H1 (cell line): ENCODE data around the gene MEF2B. TPM values are rescaled to one million over a fixed set of nuclear protein-coding genes. Genes with fewer than 3 reads are reported as not detected.

Experiments
- CTCF ChIA-PET: fragments of 300-600 bp; sonication (Branson Sonifier 250); formaldehyde crosslinking; loops from one replicate; lab custom pipeline; 2021; ENCODE audit not compliant: partially characterized antibody; lab: Charles Lee
- POLR2A ChIA-PET: fragments of 300-600 bp; sonication (Branson Sonifier 250); formaldehyde crosslinking; loops from one replicate; lab custom pipeline; 2021; ENCODE audit warnings: inconsistent platforms; ENCODE audit not compliant: partially characterized antibody; lab: Charles Lee
- DNase-seq, 2 experiments: peaks; one replicate each; pipeline versions ENCODE4 v3.0.0 to v3.0.0-alpha.2; 2010 to 2022; ENCODE audit warnings: low spot score in 2 of 2, low read depth in 1 of 2, mixed read lengths in 1 of 2
- FAIRE-seq: peaks from 2 replicates; lab custom pipeline; 2011; peaks lifted over from hg19 to GRCh38; lab: Jason Lieb, UNC
- H2AFZ ChIP-seq: 2 replicates; pipeline ENCODE4 v1.8.1; 2012; ENCODE audit warnings: low read length, inconsistent platforms
- H2AK5ac ChIP-seq: 2 replicates; pipeline ENCODE4 v1.6.1; 2013; ENCODE audit warnings: low read depth, low read length
- H2BK120ac ChIP-seq: replicated peaks from 2 replicates; pipeline ENCODE3; 2013; ENCODE audit warnings: low read depth, low read length, inconsistent platforms
- H2BK12ac ChIP-seq: 2 replicates; pipeline ENCODE4 v1.6.1; 2013; ENCODE audit warnings: low read depth, low read length
- H2BK15ac ChIP-seq: 2 replicates; pipeline ENCODE4 v1.6.1; 2013; ENCODE audit warnings: low read length
- H2BK20ac ChIP-seq: 2 replicates; pipeline ENCODE4 v1.6.1; 2013; ENCODE audit warnings: low read length
- H2BK5ac ChIP-seq: 2 replicates; pipeline ENCODE4 v1.6.1; 2013; ENCODE audit warnings: low read depth, low read length
- H3K14ac ChIP-seq: 2 replicates; pipeline ENCODE4 v1.6.1; 2013; ENCODE audit warnings: inconsistent platforms; ENCODE audit not compliant: insufficient read length
- H3K18ac ChIP-seq: 2 replicates; pipeline ENCODE4 v1.6.1; 2013; ENCODE audit warnings: low read length; ENCODE audit errors: extremely low read depth
- H3K23ac ChIP-seq: 2 replicates; pipeline ENCODE4 v1.6.1; 2013; ENCODE audit warnings: inconsistent platforms; ENCODE audit not compliant: insufficient read length
- H3K23me2 ChIP-seq: 2 replicates; pipeline ENCODE4 v1.6.1; 2013; ENCODE audit warnings: low read depth, low read length
- H3K27ac ChIP-seq: 2 replicates; pipeline ENCODE4 v1.6.1; 2011; ENCODE audit warnings: low read depth, low read length, inconsistent platforms
- H3K27me3 ChIP-seq, 4 experiments: replicated peaks in 1 of 4; 1 replicate in 1 of 4; 2 replicates in 3 of 4; pipeline versions ENCODE4 v1.6.1 to v1.8.1; 2011 to 2013; ENCODE audit warnings: low read length in 3 of 4, mild to moderate bottlenecking in 3 of 4, inconsistent platforms in 2 of 4, mixed read lengths in 2 of 4, moderate library complexity in 1 of 4; ENCODE audit not compliant: control insufficient read depth in 3 of 4, insufficient read depth in 3 of 4; ENCODE audit errors: extremely low read depth in 1 of 4
- H3K36me3 ChIP-seq, 4 experiments: 2 replicates each; pipeline versions ENCODE4 v1.6.1 to v1.8.1; 2011 to 2013; ENCODE audit warnings: mild to moderate bottlenecking in 4 of 4, low read length in 3 of 4, moderate library complexity in 2 of 4, control low read depth in 1 of 4, inconsistent platforms in 1 of 4; ENCODE audit not compliant: insufficient read depth in 4 of 4, control insufficient read depth in 2 of 4
- H3K4ac ChIP-seq: replicated peaks from 2 replicates; pipeline ENCODE3; 2013; ENCODE audit warnings: low read length, low read depth, mixed read lengths, inconsistent platforms; ENCODE audit not compliant: insufficient read length
- H3K4me1 ChIP-seq, 4 experiments: replicated peaks in 1 of 4; 1 replicate in 1 of 4; 2 replicates in 3 of 4; pipeline versions ENCODE4 v1.6.1 to v1.8.1; 2011 to 2013; ENCODE audit warnings: low read length in 3 of 4, inconsistent platforms in 2 of 4, mixed read lengths in 1 of 4; ENCODE audit not compliant: insufficient read depth in 4 of 4, control insufficient read depth in 3 of 4
- H3K4me2 ChIP-seq, 2 experiments: 2 replicates each; pipeline versions ENCODE4 v1.6.1 to v1.8.1; 2011 to 2013; ENCODE audit warnings: low read depth in 2 of 2, low read length in 2 of 2, control low read depth in 1 of 2, inconsistent platforms in 1 of 2, mild to moderate bottlenecking in 1 of 2; ENCODE audit not compliant: insufficient read depth in 1 of 2
- H3K4me3 ChIP-seq, 4 experiments: fragments of 200-600, 300-600 bp in 1 of 4; sonication (generic), shearing (Covaris generic), sonication (Bioruptor Twin) in 1 of 4; 2 replicates each; pipeline versions ENCODE4 v1.5.1 to v1.8.1; 2011 to 2016; ENCODE audit warnings: low read length in 4 of 4, low read depth in 3 of 4, control low read depth in 2 of 4, inconsistent platforms in 2 of 4, mild to moderate bottlenecking in 2 of 4, mixed read lengths in 1 of 4, moderate library complexity in 1 of 4; ENCODE audit not compliant: insufficient read depth in 2 of 4; ENCODE audit errors: extremely low read depth in 1 of 4
- H3K56ac ChIP-seq: replicated peaks from 2 replicates; pipeline ENCODE3; 2013; ENCODE audit warnings: low read depth, mild to moderate bottlenecking, mixed read lengths, low read length, inconsistent platforms; ENCODE audit not compliant: insufficient read length
- H3K79me1 ChIP-seq: 2 replicates; pipeline ENCODE4 v1.6.1; 2013; ENCODE audit warnings: low read depth, low read length, control low read depth
- H3K79me2 ChIP-seq, 2 experiments: 2 replicates each; pipeline versions ENCODE4 v1.6.1 to v1.8.1; 2012 to 2013; ENCODE audit warnings: low read length in 2 of 2, mild to moderate bottlenecking in 2 of 2, inconsistent platforms in 1 of 2; ENCODE audit not compliant: insufficient read depth in 2 of 2, control insufficient read depth in 1 of 2
- H3K9ac ChIP-seq, 4 experiments: replicated peaks in 1 of 4; 1 replicate in 1 of 4; 2 replicates in 3 of 4; pipeline versions ENCODE4 v1.6.1 to v1.8.1; 2011 to 2013; ENCODE audit warnings: low read depth in 3 of 4, low read length in 3 of 4, control low read depth in 2 of 4, mild to moderate bottlenecking in 2 of 4, moderate library complexity in 2 of 4, inconsistent platforms in 1 of 4; ENCODE audit errors: extremely low read depth in 1 of 4
- H3K9me3 ChIP-seq, 2 experiments: 2 replicates each; pipeline versions ENCODE4 v1.6.1 to v1.8.1; 2012 to 2013; ENCODE audit warnings: mild to moderate bottlenecking in 2 of 2, moderate library complexity in 2 of 2, control low read depth in 1 of 2, inconsistent platforms in 1 of 2, low read depth in 1 of 2, low read length in 1 of 2, mixed read lengths in 1 of 2; ENCODE audit not compliant: insufficient read depth in 2 of 2
- H4K20me1 ChIP-seq, 2 experiments: replicated peaks in 1 of 2; 2 replicates each; pipeline versions ENCODE3 to v1.8.1; 2011 to 2013; ENCODE audit warnings: inconsistent platforms in 2 of 2, low read length in 2 of 2, mild to moderate bottlenecking in 1 of 2; ENCODE audit not compliant: insufficient read depth in 2 of 2, control insufficient read depth in 1 of 2
- H4K5ac ChIP-seq: 2 replicates; pipeline ENCODE4 v1.6.1; 2013; ENCODE audit warnings: low read length, low read depth, mixed read lengths, inconsistent platforms; ENCODE audit not compliant: insufficient read length
- H4K8ac ChIP-seq: 2 replicates; pipeline ENCODE4 v1.8.0; 2013; ENCODE audit warnings: mild to moderate bottlenecking, moderate library complexity, low read length, inconsistent platforms; ENCODE audit not compliant: insufficient read depth; ENCODE audit errors: extremely low read depth
- H4K91ac ChIP-seq: replicated peaks from 2 replicates; pipeline ENCODE3; 2013; ENCODE audit warnings: low read length, mixed read lengths, inconsistent platforms; ENCODE audit not compliant: insufficient read length
- CBX5 ChIP-seq: fragments of 300-800, 300-1000 bp; sonication (generic); IDR thresholded peaks from 2 replicates; pipeline ENCODE4 v1.7.1; 2016; ENCODE audit warnings: antibody characterized with exemption, low read length, low read depth
- CHD1 ChIP-seq: IDR thresholded peaks from 2 replicates; pipeline ENCODE4 v1.6.1; 2012; ENCODE audit warnings: low read depth, low read length, improper control_type of control experiment
- EZH2 ChIP-seq: fragments of 200-600 bp; sonication (generic); IDR thresholded peaks from 2 replicates; pipeline ENCODE4 v1.7.1; 2012; ENCODE audit warnings: low read depth, mild to moderate bottlenecking, moderate library complexity, low read length, inconsistent platforms; ENCODE audit not compliant: severe bottlenecking
- FOSL1 ChIP-seq: IDR thresholded peaks from 2 replicates; pipeline ENCODE4 v1.6.1; 2011; ENCODE audit warnings: mild to moderate bottlenecking, low read depth, low read length, moderate library complexity; ENCODE audit not compliant: insufficient read depth
- KDM1A ChIP-seq: fragments of 200-600, 300-600 bp; sonication (generic); IDR thresholded peaks from 2 replicates; pipeline ENCODE4 v1.7.1; 2016; ENCODE audit warnings: mild to moderate bottlenecking, low read length, borderline replicate concordance
- MAFK ChIP-seq: IDR thresholded peaks from 2 replicates; pipeline ENCODE4 v1.6.1; 2012; ENCODE audit warnings: low read depth, mild to moderate bottlenecking, improper control_type of control experiment, low read length
- POU5F1 ChIP-seq: IDR thresholded peaks from 2 replicates; pipeline ENCODE4 v1.6.1; 2011; ENCODE audit warnings: low read depth, mild to moderate bottlenecking, low read length, moderate library complexity
- SUZ12 ChIP-seq: fragments of 200-600 bp; sonication (generic); IDR thresholded peaks from 2 replicates; pipeline ENCODE4 v1.6.1; 2012; ENCODE audit warnings: mild to moderate bottlenecking, inconsistent platforms, low read length, moderate library complexity, mixed read lengths
- TEAD4 ChIP-seq: IDR thresholded peaks from 2 replicates; pipeline ENCODE4 v1.6.1; 2012; ENCODE audit warnings: low read depth, low read length, inconsistent platforms, mixed read lengths
- WGBS, 2 experiments: shearing (Covaris generic) in 1 of 2; methylation state at CpG; one replicate each; pipeline versions ENCODE4 v1.1.6 to v1.1.7; 2013 to 2015; ENCODE audit warnings: low lambda C conversion rate in 2 of 2, mixed read lengths in 2 of 2, inconsistent platforms in 1 of 2, low coverage in 1 of 2, missing lambda C conversion rate in 1 of 2; ENCODE audit not compliant: insufficient replicate concordance in 2 of 2, insufficient coverage in 1 of 2, insufficient read length in 1 of 2; ENCODE audit errors: extremely low coverage in 1 of 2, missing lambda C conversion rate in 1 of 2; 5-methylcytosine and 5-hydroxymethylcytosine counted together
- polyA plus RNA-seq, 7 experiments: library from polyadenylated mRNA; depleted of rRNA in 3 of 7; stranded (reverse) in 5 of 7; unstranded in 2 of 7; fragments of >200 nt in 5 of 7; fragments of 200-250 nt in 2 of 7; gene quantifications; 1 replicate in 5 of 7; 2 replicates in 1 of 7; 4 replicates in 1 of 7; pipeline versions ENCODE4 v1.2.1 to v1.2.3, GENCODE V29; 2011 to 2013; ENCODE audit warnings: missing spikeins in 2 of 7, mixed read lengths in 2 of 7
- total RNA-seq: library from RNA; stranded (reverse); fragmentation: NEBNext Ultra II Directional; extraction: Animal tissue kit (Norgen Biotek cat#: 25700); gene quantifications from 2 replicates; pipeline ENCODE4 v1.2.1, GENCODE V29; 2021
- TF ChIP-seq, protein P1 (sequence below): IDR thresholded peaks from 2 replicates; pipeline ENCODE4 v1.6.1; 2012; ENCODE audit warnings: inconsistent platforms

MEF2B gene
- total and polyA plus RNA-seq, 2 of the 8 experiments (the other 6 are each of a cell fraction or from before 2014, with no cell fraction given), result 2.8 to 3.7 TPM

GRCh38 chr19:19169236-19170052 lies 619 bp downstream of the MEF2B start:
- Histone ChIP-seq H2BK120ac (no peak overlapping the region), H2BK15ac (no peak overlapping the region), H2BK5ac (no peak overlapping the region), H3K27ac (no peak overlapping the region), H2BK12ac (no peak overlapping the region), H3K56ac (no peak overlapping the region), H3K79me1 (no peaks in the 10 kb centered on the region), H3K4me1 (peaks cover 0 to 23% (median 11%) of the 10 kb centered on the region in 4 experiments; a peak in 6 of 7 replicates), H2BK20ac (no peak overlapping the region), H3K9me3 (no peaks in the 10 kb centered on the region), H3K14ac (no peak overlapping the region), H4K5ac (no peak overlapping the region), H3K4ac (no peak overlapping the region), H3K79me2 (no peaks in the 10 kb centered on the region), H2AFZ (no peak overlapping the region), H3K23me2 (peaks cover 7% of the 10 kb centered on the region; the same call in 1 of the 2 replicates), H3K9ac (peak overlapping the region in 1 of 4 experiments; percentile 26; a peak in 1 of 7 replicates), H3K18ac (no peak overlapping the region), H4K91ac (no peak overlapping the region), H4K20me1 (peaks cover 0 to 8% of the 10 kb centered on the region in 2 experiments), H2AK5ac (peak overlapping the region; percentile 14), H3K23ac (no peak overlapping the region), H4K8ac (no peak overlapping the region), H3K4me2 (peak overlapping the region; percentile 70 to 81), H3K27me3 (peaks cover 2 to 16% (median 11%) of the 10 kb centered on the region in 4 experiments), H3K4me3 (peak overlapping the region; percentile 15 to 59 (median 26); a peak in 6 of 8 replicates), H3K36me3 (no peaks in the 10 kb centered on the region; a peak in 1 of 8 replicates)
- 73% methylated on average over 9 of the region's 9 CpGs; no CpG with 5 or more reads in 1 of the 2 experiments for WGBS, 2 experiments
- CTCF ChIA-PET, result interaction anchor here (0.7 to 2.9 kb wide), 7 partner anchors 10 to 118 kb away, joined by 3 to 9 read pairs (median 4); no protein-coding TSS in a partner anchor
- DNase-seq, result no peak
- TF ChIP-seq CBX5 (no peak), EZH2 (no peak), FOSL1 (no peak), SUZ12 (no peak), TEAD4 (no peak), CHD1 (no peak), KDM1A (no peak), MAFK (no peak), POU5F1 (no peak)
- TF ChIP-seq, protein P1, sequence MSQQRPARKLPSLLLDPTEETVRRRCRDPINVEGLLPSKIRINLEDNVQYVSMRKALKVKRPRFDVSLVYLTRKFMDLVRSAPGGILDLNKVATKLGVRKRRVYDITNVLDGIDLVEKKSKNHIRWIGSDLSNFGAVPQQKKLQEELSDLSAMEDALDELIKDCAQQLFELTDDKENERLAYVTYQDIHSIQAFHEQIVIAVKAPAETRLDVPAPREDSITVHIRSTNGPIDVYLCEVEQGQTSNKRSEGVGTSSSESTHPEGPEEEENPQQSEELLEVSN, result no peak
- POLR2A ChIA-PET, result interaction anchor here (0.9 to 11.8 kb wide), 5 partner anchors 11 to 29 kb away, joined by 4 to 133 read pairs (median 6); no protein-coding TSS in a partner anchor
- no peak for FAIRE-seq
